OCI-LY1 (cell line): ENCODE results near the gene CTIF.

Source experiments
- H2AFZ ChIP-seq: fragments of 200-600 bp; sonication (generic), shearing (Covaris generic); 2 replicates; pipeline ENCODE4 v1.6.0; 2014; ENCODE audit warnings: antibody characterized with exemption, mild to moderate bottlenecking, low read length
- H3F3A ChIP-seq: fragments of 200-600 bp; sonication (generic), shearing (Covaris generic); 2 replicates; pipeline ENCODE4 v1.6.0; 2014; ENCODE audit warnings: mild to moderate bottlenecking, antibody characterized with exemption, low read length, moderate library complexity; ENCODE audit not compliant: insufficient read depth
- H3K27ac ChIP-seq: fragments of 200-600 bp; sonication (generic); 2 replicates; pipeline ENCODE4 v1.5.1; 2014; ENCODE audit warnings: low read length, mixed run types, mild to moderate bottlenecking, low read depth; ENCODE audit not compliant: poor library complexity, severe bottlenecking
- H3K27me3 ChIP-seq: fragments of 200-600 bp; sonication (generic); 2 replicates; pipeline ENCODE4 v1.6.0; 2014; ENCODE audit warnings: antibody characterized with exemption, mild to moderate bottlenecking, low read length, moderate library complexity; ENCODE audit not compliant: insufficient read depth
- H3K36me3 ChIP-seq: fragments of 200-600 bp; sonication (generic); 2 replicates; pipeline ENCODE4 v1.6.1; 2014; ENCODE audit warnings: mild to moderate bottlenecking, antibody characterized with exemption, low read length, moderate library complexity, mixed read lengths; ENCODE audit not compliant: insufficient read depth
- H3K4me1 ChIP-seq: fragments of 200-600 bp; sonication (generic); 2 replicates; pipeline ENCODE4 v1.5.1; 2014; ENCODE audit warnings: mild to moderate bottlenecking, low read length, moderate library complexity; ENCODE audit not compliant: insufficient read depth, severe bottlenecking
- H3K4me2 ChIP-seq: fragments of 200-600 bp; sonication (generic), shearing (Covaris generic); 2 replicates; pipeline ENCODE4 v1.6.1; 2014; ENCODE audit warnings: low read length
- H3K4me3 ChIP-seq: fragments of 200-600 bp; sonication (generic); 2 replicates; pipeline ENCODE4 v1.5.1; 2014; ENCODE audit warnings: low read length, low read depth, mild to moderate bottlenecking, mixed read lengths; ENCODE audit not compliant: poor library complexity, severe bottlenecking
- H3K79me2 ChIP-seq: fragments of 200-600 bp; shearing (Covaris generic); 2 replicates; pipeline ENCODE4 v1.6.1; 2016; ENCODE audit warnings: mixed run types, low read length, mixed read lengths; ENCODE audit not compliant: insufficient read depth
- H3K9ac ChIP-seq: fragments of 200-600 bp; sonication (generic), shearing (Covaris generic); 2 replicates; pipeline ENCODE4 v1.6.1; 2014; ENCODE audit warnings: mild to moderate bottlenecking, low read length, mixed read lengths
- H3K9me2 ChIP-seq: fragments of 200-600 bp; sonication (generic), shearing (Covaris generic); 2 replicates; pipeline ENCODE4 v1.6.1; 2014; ENCODE audit warnings: low read depth, mild to moderate bottlenecking, low read length, mixed read lengths
- H3K9me3 ChIP-seq: fragments of 200-600 bp; shearing (Covaris generic); 2 replicates; pipeline ENCODE4 v1.6.1; 2014; ENCODE audit warnings: low read length, mixed read lengths
- H4K20me1 ChIP-seq: fragments of 200-600 bp; sonication (generic), shearing (Covaris generic); 2 replicates; pipeline ENCODE4 v1.6.0; 2016; ENCODE audit warnings: mild to moderate bottlenecking, low read length; ENCODE audit not compliant: insufficient read depth
- EZH2 ChIP-seq: fragments of 200-600 bp; sonication (generic), shearing (Covaris generic); IDR thresholded peaks from 2 replicates; pipeline ENCODE4 v1.8.0; 2017; ENCODE audit warnings: borderline replicate concordance, mixed run types, mild to moderate bottlenecking, antibody characterized with exemption, low read length, moderate library complexity, mixed read lengths
- TF ChIP-seq, protein P1 (sequence below): fragments of 200-600 bp; sonication (generic), shearing (Covaris generic); IDR thresholded peaks from 2 replicates; pipeline ENCODE4 v1.5.1; 2017; ENCODE audit warnings: mild to moderate bottlenecking, antibody characterized with exemption, low read length, moderate library complexity, mixed read lengths

CTIF gene

GRCh38 chr18:48792141-48792540 lies 253.3 kb downstream of the CTIF start:
- H3K36me3 ChIP-seq = no peaks in the 10 kb centered on the region

GRCh38 chr18:48792611-48793380 lies 254.0 kb downstream of the CTIF start:
- H3K4me3 ChIP-seq = no peak overlapping the region
- no peaks in the 10 kb centered on the region for H3K36me3 ChIP-seq
- H3K9ac ChIP-seq = no peak overlapping the region
- H3K79me2 ChIP-seq = no peaks in the 10 kb centered on the region
- H3F3A ChIP-seq = no peaks in the 10 kb centered on the region
- no peak overlapping the region for H3K4me2 ChIP-seq
- no peaks in the 10 kb centered on the region for H3K4me1 ChIP-seq
- H3K9me3 ChIP-seq = no peaks in the 10 kb centered on the region
- TF ChIP-seq, protein P1, sequence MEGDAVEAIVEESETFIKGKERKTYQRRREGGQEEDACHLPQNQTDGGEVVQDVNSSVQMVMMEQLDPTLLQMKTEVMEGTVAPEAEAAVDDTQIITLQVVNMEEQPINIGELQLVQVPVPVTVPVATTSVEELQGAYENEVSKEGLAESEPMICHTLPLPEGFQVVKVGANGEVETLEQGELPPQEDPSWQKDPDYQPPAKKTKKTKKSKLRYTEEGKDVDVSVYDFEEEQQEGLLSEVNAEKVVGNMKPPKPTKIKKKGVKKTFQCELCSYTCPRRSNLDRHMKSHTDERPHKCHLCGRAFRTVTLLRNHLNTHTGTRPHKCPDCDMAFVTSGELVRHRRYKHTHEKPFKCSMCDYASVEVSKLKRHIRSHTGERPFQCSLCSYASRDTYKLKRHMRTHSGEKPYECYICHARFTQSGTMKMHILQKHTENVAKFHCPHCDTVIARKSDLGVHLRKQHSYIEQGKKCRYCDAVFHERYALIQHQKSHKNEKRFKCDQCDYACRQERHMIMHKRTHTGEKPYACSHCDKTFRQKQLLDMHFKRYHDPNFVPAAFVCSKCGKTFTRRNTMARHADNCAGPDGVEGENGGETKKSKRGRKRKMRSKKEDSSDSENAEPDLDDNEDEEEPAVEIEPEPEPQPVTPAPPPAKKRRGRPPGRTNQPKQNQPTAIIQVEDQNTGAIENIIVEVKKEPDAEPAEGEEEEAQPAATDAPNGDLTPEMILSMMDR = no peak
- TF ChIP-seq EZH2 = no peak
- H2AFZ ChIP-seq = no peak overlapping the region
- peaks cover 24% of the 10 kb centered on the region for H3K27me3 ChIP-seq
- no peak overlapping the region for H3K27ac ChIP-seq
- H3K9me2 ChIP-seq = no peaks in the 10 kb centered on the region
- H4K20me1 ChIP-seq = no peaks in the 10 kb centered on the region

More at GRCh38 chr18:48792141-48792540, 253.3 kb downstream of the CTIF start:
- H3K27ac ChIP-seq = no peak overlapping the region
- H3K9me3 ChIP-seq = no peaks in the 10 kb centered on the region
- no peaks in the 10 kb centered on the region for H3K4me1 ChIP-seq
- H3K4me2 ChIP-seq = no peak overlapping the region
- no peaks in the 10 kb centered on the region for H4K20me1 ChIP-seq
- no peak overlapping the region for H3K4me3 ChIP-seq
- peaks cover 24% of the 10 kb centered on the region for H3K27me3 ChIP-seq
- H3K79me2 ChIP-seq = no peaks in the 10 kb centered on the region
- H2AFZ ChIP-seq = no peak overlapping the region
- no peak for TF ChIP-seq EZH2
- TF ChIP-seq, protein P1 = no peak
- H3K9me2 ChIP-seq = no peaks in the 10 kb centered on the region
- H3K9ac ChIP-seq = no peak overlapping the region
- H3F3A ChIP-seq = no peaks in the 10 kb centered on the region

GRCh38 chr18:48794251-48794970 lies 255.6 kb downstream of the CTIF start:
- H3K9me2 ChIP-seq = no peaks in the 10 kb centered on the region
- no peaks in the 10 kb centered on the region for H4K20me1 ChIP-seq
- H3K79me2 ChIP-seq = no peaks in the 10 kb centered on the region
- H3K27me3 ChIP-seq = peaks cover 21% of the 10 kb centered on the region
- H3K36me3 ChIP-seq = no peaks in the 10 kb centered on the region
- TF ChIP-seq, protein P1 = no peak
- TF ChIP-seq EZH2 = no peak
- H3K9me3 ChIP-seq = no peaks in the 10 kb centered on the region
- H3F3A ChIP-seq = no peaks in the 10 kb centered on the region
- H2AFZ ChIP-seq = no peak overlapping the region
- no peak overlapping the region for H3K4me3 ChIP-seq
- no peaks in the 10 kb centered on the region for H3K4me1 ChIP-seq
- H3K27ac ChIP-seq = no peak overlapping the region
- no peak overlapping the region for H3K9ac ChIP-seq
- H3K4me2 ChIP-seq = no peak overlapping the region
